HepG2 (cell line): ENCODE results near the gene SDC1. TPM values are rescaled to one million over a fixed set of nuclear protein-coding genes. Genes with fewer than 3 reads are reported as not detected.
A peak's percentile ranks its signal among the peaks of the same experiment; 100 is the strongest.

ENCODE experiments used
- BRF2 ChIP-seq: sonication (generic); formaldehyde crosslinking; IDR thresholded peaks from 2 replicates; pipeline ENCODE4 v1.8.1; 2022; ENCODE audit warnings: mild to moderate bottlenecking, missing genetic modification reagents
- GABPA ChIP-seq, 2 experiments: IDR thresholded peaks; 2 replicates each; pipeline ENCODE4 v1.6.1; 2011 to 2016; ENCODE audit warnings: low read depth in 2 of 2, low read length in 1 of 2, missing biosample characterization in 1 of 2, missing genetic modification characterization in 1 of 2
- MAFG ChIP-seq: sonication (generic); formaldehyde crosslinking; IDR thresholded peaks from 2 replicates; pipeline ENCODE4 v1.5.1; 2020; ENCODE audit warnings: mild to moderate bottlenecking, missing genetic modification reagents
- NKX3-1 ChIP-seq: sonication (generic); formaldehyde crosslinking; IDR thresholded peaks from 2 replicates; pipeline ENCODE4 v1.5.0; 2020; ENCODE audit warnings: missing genetic modification reagents
- PLRG1 ChIP-seq: fragments of 450-650 bp; conservative IDR thresholded peaks from 2 replicates; pipeline ENCODE4 v1.6.1; 2016
- TFDP1 ChIP-seq: IDR thresholded peaks from 2 replicates; pipeline ENCODE4 v1.6.1; 2016; ENCODE audit warnings: missing compliant biosample characterization, missing genetic modification reagents, borderline replicate concordance
- UBTF ChIP-seq: sonication (generic); formaldehyde crosslinking; IDR thresholded peaks from 2 replicates; pipeline ENCODE4 v1.4.0; 2020; ENCODE audit warnings: mild to moderate bottlenecking, missing genetic modification reagents
- WIZ ChIP-seq: sonication (generic); formaldehyde crosslinking; IDR thresholded peaks from 2 replicates; pipeline ENCODE4 v1.5.1; 2020; ENCODE audit warnings: mild to moderate bottlenecking, missing genetic modification reagents
- ZBTB3 ChIP-seq: sonication (generic); formaldehyde crosslinking; IDR thresholded peaks from 2 replicates; pipeline ENCODE4 v1.4.0; 2020; ENCODE audit warnings: low read depth, mild to moderate bottlenecking, moderate library complexity, missing genetic modification reagents, borderline replicate concordance
- ZBTB33 ChIP-seq: sonication (generic); formaldehyde crosslinking; IDR thresholded peaks from 2 replicates; pipeline ENCODE4 v1.4.0; 2020; ENCODE audit warnings: missing genetic modification reagents
- ZNF383 ChIP-seq: sonication (generic); formaldehyde crosslinking; IDR thresholded peaks from 2 replicates; pipeline ENCODE4 v1.4.0; 2020; ENCODE audit warnings: missing genetic modification reagents, mild to moderate bottlenecking, borderline replicate concordance
- ZNF543 ChIP-seq: sonication (generic); formaldehyde crosslinking; IDR thresholded peaks from 2 replicates; pipeline ENCODE4 v1.4.0; 2020; ENCODE audit warnings: mild to moderate bottlenecking, missing genetic modification reagents
- ZNF576 ChIP-seq: sonication (generic); formaldehyde crosslinking; IDR thresholded peaks from 2 replicates; pipeline ENCODE4 v1.4.0; 2020; ENCODE audit warnings: mild to moderate bottlenecking, missing genetic modification reagents
- ZNF619 ChIP-seq: sonication (generic); formaldehyde crosslinking; IDR thresholded peaks from 2 replicates; pipeline ENCODE4 v1.4.0; 2020; ENCODE audit warnings: mild to moderate bottlenecking, missing genetic modification reagents
- ZNF687 ChIP-seq: sonication (generic); formaldehyde crosslinking; IDR thresholded peaks from 2 replicates; pipeline ENCODE4 v1.5.1; 2020; ENCODE audit warnings: mild to moderate bottlenecking, missing genetic modification reagents, moderate library complexity
- polyA plus RNA-seq, 8 experiments: library from polyadenylated mRNA; depleted of rRNA in 3 of 8; stranded (reverse) in 7 of 8; unstranded in 1 of 8; fragments of >200 nt; fragmentation: Illumina TruSeq in 4 of 8; extraction: Trizol in 4 of 8; gene quantifications; 2 replicates each; pipeline versions ENCODE4 v1.2.1 to v1.2.3, GENCODE V29; 2011 to 2016; ENCODE audit warnings: low read depth in 4 of 8, missing spikeins in 1 of 8, mixed read lengths in 1 of 8; ENCODE audit not compliant: insufficient read depth in 1 of 8
- total RNA-seq, 5 experiments: library from RNA; depleted of rRNA; stranded (reverse); fragments of >200 nt; fragmentation: Illumina TruSeq; extraction: Trizol; gene quantifications; 2 replicates each; pipeline ENCODE4 v1.2.3, GENCODE V29; 2016; ENCODE audit warnings: low read depth in 1 of 5

SDC1 gene
- total and polyA plus RNA-seq, 2 of the 13 experiments (the other 11 are each of a cell fraction or from before 2014, with no cell fraction given) = 108 to 119 TPM

GRCh38 chr2:20223407-20224163, 1.3 kb downstream of the SDC1 start (continued):
- TF ChIP-seq UBTF (peak; percentile 85), ZNF687 (CRISPR knock-in tag) (peak; percentile 97), ZNF543 (peak; percentile 79), ZNF619 (CRISPR knock-in tag) (no peak), WIZ (no peak), NKX3-1 (CRISPR knock-in tag) (peak; percentile 9; the same call in 1 of the 2 replicates), ZNF383 (CRISPR knock-in tag) (no peak), ZBTB33 (no peak), BRF2 (CRISPR knock-in tag) (no peak; the same call in 1 of the 2 replicates), MAFG (CRISPR knock-in tag) (no peak), GABPA (IDR thresholded peaks at IDR 0.05; ENCODE audit: low read depth, low read length) (no peak), GABPA (CRISPR knock-in tag; IDR thresholded peaks at IDR 0.05; ENCODE audit: low read depth) (peak; percentile 74), TFDP1 (CRISPR knock-in tag) (peak; percentile 63; the same call in 1 of the 2 replicates), ZNF576 (CRISPR knock-in tag) (no peak), PLRG1 (no peak), ZBTB3 (CRISPR knock-in tag) (no peak)
